Left lung (tissue), 10 donors: ENCODE data around the gene POU2F3. TPM values are rescaled to one million over a fixed set of nuclear protein-coding genes. Genes with fewer than 3 reads are reported as not detected.
A peak's percentile ranks its signal among the peaks of the same experiment; 100 is the strongest.

ENCODE experiments used
- ATAC-seq: fragments of 200-7000 bp; cut with Tn5 transposase; one replicate; pipeline ENCODE4 v1.9.1; 2020; ENCODE audit warnings: moderate library complexity
- DNase-seq, 4 donors: peaks; one replicate each; pipeline ENCODE4 v3.0.0-alpha.2; 2013 to 2020
- H3K27ac ChIP-seq, 2 donors: fragments of 200-600 bp; sonication (generic) in 1 of 2; one replicate each; pipeline versions ENCODE4 v1.5.0 to v1.8.0; 2020 to 2021
- H3K27me3 ChIP-seq, 2 donors: fragments of 200-600 bp; sonication (generic) in 1 of 2; one replicate each; pipeline versions ENCODE4 v1.5.0 to v1.8.0; 2020 to 2021
- H3K36me3 ChIP-seq, 2 donors: fragments of 200-600 bp; sonication (generic) in 1 of 2; one replicate each; pipeline versions ENCODE4 v1.5.0 to v1.8.0; 2020 to 2021
- H3K4me1 ChIP-seq, 2 donors: fragments of 200-600 bp; one replicate each; pipeline ENCODE4 v1.8.0; 2021
- H3K4me3 ChIP-seq, 2 donors: fragments of 200-600 bp; sonication (generic) in 1 of 2; one replicate each; pipeline versions ENCODE4 v1.5.0 to v1.8.0; 2020 to 2021; ENCODE audit warnings: mild to moderate bottlenecking in 1 of 2
- H3K9me3 ChIP-seq, 2 donors: fragments of 200-600 bp; sonication (generic) in 1 of 2; one replicate each; pipeline versions ENCODE4 v1.5.0 to v1.8.0; 2020 to 2021
- intact Hi-C, 2 donors: fragments of 100-400 bp; cut with DNase I; formaldehyde crosslinking; loops; one replicate each; pipeline versions ENCODE4 v1.11.2 to v1.14.2; 2022
- polyA plus RNA-seq, 6 donors: library from polyadenylated mRNA; unstranded; fragments of 120-200 nt; gene quantifications; one replicate each; pipeline ENCODE4 v1.2.1, GENCODE V29; 2013; ENCODE audit not compliant: insufficient read length in 6 of 6
- total RNA-seq, 2 donors: library from RNA; stranded (reverse); fragmentation: NEBNext Ultra II Directional; extraction: Animal tissue kit (Norgen Biotek cat#: 25700); gene quantifications; one replicate each; pipeline ENCODE4 v1.2.1, GENCODE V29; 2021
- TF ChIP-seq, protein P1 (sequence below), 2 donors: fragments of 200-600 bp; sonication (generic) in 1 of 2; IDR thresholded peaks; one replicate each; pipeline versions ENCODE4 v1.5.0 to v1.8.0; 2021; ENCODE audit warnings: antibody characterized with exemption in 2 of 2
- donor health status: DM: no; HTN: yes; CAD: no.
- donor health status: DM: no; HTN: no; CAD: no.

POU2F3 gene
- total and polyA plus RNA-seq, 8 donors: 0.63 to 3.3 (median 1.1) TPM

DNA sequence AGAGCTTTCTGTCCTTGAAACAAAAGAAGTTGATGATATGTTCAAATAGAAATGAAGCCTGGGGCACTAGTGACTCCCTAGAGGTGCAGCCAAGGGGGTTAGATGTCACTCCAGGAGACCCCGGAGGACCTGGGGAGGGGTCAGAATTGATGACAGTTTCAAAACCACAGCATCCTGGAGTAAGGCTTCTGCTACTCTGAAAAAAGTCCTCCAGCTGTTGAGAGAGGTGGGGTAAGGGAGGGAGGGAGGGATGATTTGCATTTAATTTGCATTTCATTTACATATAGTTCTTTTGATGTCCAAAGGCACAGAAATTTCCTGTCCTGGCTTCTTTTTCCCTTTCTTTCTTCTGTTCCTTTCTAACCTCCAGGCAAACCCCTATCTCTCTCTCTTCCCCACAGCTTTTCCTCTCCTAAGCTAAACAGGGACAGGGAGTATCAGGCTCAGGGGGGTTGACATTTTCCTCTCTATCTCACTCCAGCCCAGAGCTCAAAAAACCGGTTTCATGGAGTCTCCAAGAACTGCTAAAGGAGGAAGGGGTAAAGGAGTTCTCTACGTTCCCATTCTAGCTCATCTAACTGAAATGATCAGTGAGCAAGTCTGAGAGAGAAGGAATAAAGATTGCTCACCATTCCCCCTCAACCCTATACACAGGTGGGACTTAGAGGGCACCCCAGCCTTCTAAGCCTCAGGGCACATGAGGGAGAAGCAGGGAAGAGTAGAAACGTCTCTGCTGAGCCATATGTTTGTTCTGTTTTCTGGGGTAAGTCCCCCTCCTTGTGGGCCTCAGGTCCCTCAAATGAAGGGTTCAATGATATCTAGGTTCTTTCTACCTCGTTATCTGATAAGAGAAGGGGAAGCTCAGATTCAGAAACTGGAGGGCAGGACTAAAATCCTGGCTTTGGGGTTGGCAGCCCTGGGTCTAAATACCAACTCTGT lies 3.5 kb upstream of the POU2F3 start:
- Histone ChIP-seq H3K4me1 (no peaks in the 10 kb centered on the region), H3K9me3 (no peaks in the 10 kb centered on the region), H3K4me3 (no peak overlapping the region), H3K36me3 (no peaks in the 10 kb centered on the region), H3K27ac (no peak overlapping the region), H3K27me3 (peaks cover 12 to 81% of the 10 kb centered on the region in 2 donors)
- DNase-seq (no peak), ATAC-seq (no peak)
- TF ChIP-seq, protein P1, sequence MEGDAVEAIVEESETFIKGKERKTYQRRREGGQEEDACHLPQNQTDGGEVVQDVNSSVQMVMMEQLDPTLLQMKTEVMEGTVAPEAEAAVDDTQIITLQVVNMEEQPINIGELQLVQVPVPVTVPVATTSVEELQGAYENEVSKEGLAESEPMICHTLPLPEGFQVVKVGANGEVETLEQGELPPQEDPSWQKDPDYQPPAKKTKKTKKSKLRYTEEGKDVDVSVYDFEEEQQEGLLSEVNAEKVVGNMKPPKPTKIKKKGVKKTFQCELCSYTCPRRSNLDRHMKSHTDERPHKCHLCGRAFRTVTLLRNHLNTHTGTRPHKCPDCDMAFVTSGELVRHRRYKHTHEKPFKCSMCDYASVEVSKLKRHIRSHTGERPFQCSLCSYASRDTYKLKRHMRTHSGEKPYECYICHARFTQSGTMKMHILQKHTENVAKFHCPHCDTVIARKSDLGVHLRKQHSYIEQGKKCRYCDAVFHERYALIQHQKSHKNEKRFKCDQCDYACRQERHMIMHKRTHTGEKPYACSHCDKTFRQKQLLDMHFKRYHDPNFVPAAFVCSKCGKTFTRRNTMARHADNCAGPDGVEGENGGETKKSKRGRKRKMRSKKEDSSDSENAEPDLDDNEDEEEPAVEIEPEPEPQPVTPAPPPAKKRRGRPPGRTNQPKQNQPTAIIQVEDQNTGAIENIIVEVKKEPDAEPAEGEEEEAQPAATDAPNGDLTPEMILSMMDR (IDR thresholded peaks at IDR 0.05): no peak
- intact Hi-C loops: loop anchor here in 1 of 2 donors (5.0 kb wide), 1 partner anchor 66 kb away; no protein-coding TSS in a partner anchor

DNA sequence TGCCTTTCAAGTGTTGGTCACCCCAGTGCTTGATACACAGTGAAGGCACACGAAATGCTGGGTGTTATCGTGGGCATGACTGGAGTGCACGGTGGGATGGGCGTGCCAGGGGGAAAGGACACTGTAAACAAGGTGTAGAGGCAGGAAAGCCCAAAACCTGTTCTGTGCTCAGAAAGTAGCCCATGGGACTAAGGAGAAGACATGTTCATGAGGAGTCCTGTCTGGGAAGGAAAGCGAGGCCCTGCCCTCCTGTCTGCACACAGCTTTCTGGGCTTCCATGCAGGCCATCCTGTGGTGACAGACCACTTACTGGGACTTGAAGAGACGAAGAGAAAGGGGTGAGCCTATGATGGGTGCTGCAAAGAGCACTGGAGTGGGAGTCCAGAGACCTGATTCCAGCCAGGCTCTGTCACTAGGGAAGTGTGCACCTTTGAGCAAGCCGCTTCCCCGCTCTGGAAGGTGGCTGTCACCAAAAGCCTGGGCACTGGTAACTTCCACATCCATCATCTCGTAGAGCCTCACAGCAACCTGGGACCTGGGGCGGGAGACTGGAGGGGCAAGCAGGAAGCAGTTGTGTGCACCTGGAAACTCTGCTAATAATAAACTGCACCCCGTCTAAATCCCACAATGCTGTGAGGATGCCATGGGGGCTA lies 846 bp upstream of the POU2F3 start:
- no peak overlapping the region for H3K4me3 ChIP-seq
- no peaks in the 10 kb centered on the region for H3K36me3 ChIP-seq
- ATAC-seq (no peak), DNase-seq (no peak)
- intact Hi-C loops: loop anchor here in 1 of 2 donors (5.0 kb wide), 1 partner anchor 63 kb away; no protein-coding TSS in a partner anchor
- no peaks in the 10 kb centered on the region for H3K4me1 ChIP-seq
- no peak overlapping the region for H3K27ac ChIP-seq
- peaks cover 12 to 82% of the 10 kb centered on the region in 2 donors for H3K27me3 ChIP-seq
- no peaks in the 10 kb centered on the region for H3K9me3 ChIP-seq
- TF ChIP-seq, protein P1 (IDR thresholded peaks at IDR 0.05): no peak

DNA sequence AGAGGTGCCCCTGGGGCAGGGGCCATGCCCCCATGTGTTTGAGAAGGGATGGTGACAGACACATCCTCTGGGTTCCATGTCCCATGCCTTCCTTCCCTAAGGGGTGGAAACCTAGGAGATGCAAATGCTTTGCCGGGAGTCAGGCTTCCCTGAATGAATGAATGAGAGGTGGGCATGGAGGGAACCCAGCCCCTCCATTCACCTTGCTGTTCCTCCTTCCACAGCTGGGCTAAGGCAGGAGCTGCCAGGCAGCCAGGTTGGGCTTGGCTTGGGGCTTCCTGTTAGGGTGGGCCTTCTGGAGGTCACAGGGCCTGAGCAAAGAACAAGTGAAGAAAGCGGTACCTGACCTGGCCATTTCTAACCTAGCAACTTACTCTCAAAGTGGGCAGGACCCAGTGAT lies 926 bp downstream of the POU2F3 start:
- Histone ChIP-seq H3K27ac (no peak overlapping the region), H3K4me3 (peak overlapping the region in 1 of 2 donors; percentile 26), H3K27me3 (peaks cover 12 to 84% of the 10 kb centered on the region in 2 donors), H3K36me3 (no peaks in the 10 kb centered on the region), H3K4me1 (no peaks in the 10 kb centered on the region), H3K9me3 (no peaks in the 10 kb centered on the region)
- no peak for DNase-seq
- TF ChIP-seq, protein P1 (IDR thresholded peaks at IDR 0.05): no peak
- intact Hi-C loops: no loop called here
- no peak for ATAC-seq

DNA sequence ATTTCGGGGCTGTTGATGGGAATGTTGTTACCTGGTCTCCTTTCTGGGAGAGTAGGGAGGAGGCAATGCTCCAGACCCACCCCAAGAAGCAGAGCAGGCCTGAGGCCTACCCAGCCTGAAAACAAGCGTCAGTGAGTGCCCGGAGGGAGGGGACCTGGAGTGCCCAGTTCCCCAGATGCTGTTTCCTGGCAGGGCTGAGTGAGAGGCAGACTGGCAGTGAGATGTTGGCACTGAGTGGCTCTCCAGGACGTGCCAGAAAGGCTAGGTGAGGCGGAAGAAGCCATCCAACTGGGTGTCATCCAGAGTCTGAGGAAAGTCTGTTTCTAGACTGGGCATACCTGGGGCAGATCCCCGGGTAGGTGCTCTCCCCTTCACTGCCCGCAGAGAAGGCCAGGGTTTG lies 1.3 kb downstream of the POU2F3 start:
- Histone ChIP-seq H3K9me3 (no peaks in the 10 kb centered on the region), H3K27me3 (peaks cover 12 to 80% of the 10 kb centered on the region in 2 donors), H3K4me3 (no peak overlapping the region), H3K4me1 (no peaks in the 10 kb centered on the region), H3K27ac (no peak overlapping the region), H3K36me3 (no peaks in the 10 kb centered on the region)
- ATAC-seq (peak; percentile 82), DNase-seq (peak in 1 of 4 donors; percentile 64)
- intact Hi-C loops: no loop called here
- TF ChIP-seq, protein P1 (IDR thresholded peaks at IDR 0.05): no peak

DNA sequence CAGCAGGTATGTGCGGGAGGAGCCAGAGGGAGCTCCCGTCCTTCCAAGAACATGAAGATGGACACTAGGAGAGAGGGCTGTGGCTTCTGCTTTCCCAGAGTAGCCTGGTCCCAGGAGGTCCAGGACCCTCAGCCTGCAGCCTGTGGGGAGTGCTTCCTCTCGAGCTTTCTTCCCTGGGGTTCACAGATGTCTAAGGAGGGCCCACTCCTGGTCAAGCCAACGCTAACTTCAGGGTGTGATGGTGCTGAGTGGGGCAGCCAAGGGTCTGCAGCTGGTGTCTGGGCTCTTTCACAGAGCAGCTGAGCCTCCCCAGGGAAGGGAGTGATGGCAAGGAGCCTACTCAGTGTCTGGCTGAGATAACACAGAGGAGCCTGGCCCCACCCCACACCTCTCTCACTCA lies 3.3 kb downstream of the POU2F3 start:
- Histone ChIP-seq H3K4me3 (no peak overlapping the region), H3K4me1 (no peaks in the 10 kb centered on the region), H3K36me3 (no peaks in the 10 kb centered on the region), H3K27ac (no peak overlapping the region), H3K27me3 (peaks cover 12 to 77% of the 10 kb centered on the region in 2 donors), H3K9me3 (no peaks in the 10 kb centered on the region)
- DNase-seq (no peak), ATAC-seq (no peak)
- TF ChIP-seq, protein P1 (IDR thresholded peaks at IDR 0.05): no peak
- intact Hi-C loops: no loop called here
